COLO829 (cell line): ENCODE data around the gene MAST2.

Experiments used
- DNase-seq: peaks from one replicate; pipeline ENCODE4 v3.0.0; 2012; ENCODE audit warnings: low spot score

MAST2 gene

GRCh38 chr1:46065405-46065804 lies 262.0 kb downstream of the MAST2 start:
- DNase-seq: no peak

GRCh38 chr1:46067652-46068051 lies 264.2 kb downstream of the MAST2 start:
- DNase-seq: no peak

DNA sequence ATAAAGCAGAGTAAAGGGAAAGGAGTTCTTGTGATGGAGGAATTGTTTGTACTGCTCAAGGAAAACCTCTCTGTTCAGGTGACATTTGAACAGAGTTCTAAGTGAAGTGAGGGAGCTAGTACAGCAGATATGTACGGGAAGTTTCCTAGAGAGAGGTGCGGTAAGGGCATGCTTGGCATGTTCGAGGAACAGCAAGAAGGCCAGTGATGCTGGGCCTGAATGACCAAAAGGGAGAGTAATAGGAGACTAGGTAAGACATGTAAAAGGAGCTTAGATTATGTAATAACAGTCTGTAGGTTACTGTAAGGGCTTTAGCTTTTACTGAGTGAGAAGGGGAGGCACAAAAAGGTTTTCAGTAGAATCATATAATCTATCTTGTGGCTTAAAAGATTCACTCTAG lies 265.1 kb downstream of the MAST2 start:
- DNase-seq: no peak

DNA sequence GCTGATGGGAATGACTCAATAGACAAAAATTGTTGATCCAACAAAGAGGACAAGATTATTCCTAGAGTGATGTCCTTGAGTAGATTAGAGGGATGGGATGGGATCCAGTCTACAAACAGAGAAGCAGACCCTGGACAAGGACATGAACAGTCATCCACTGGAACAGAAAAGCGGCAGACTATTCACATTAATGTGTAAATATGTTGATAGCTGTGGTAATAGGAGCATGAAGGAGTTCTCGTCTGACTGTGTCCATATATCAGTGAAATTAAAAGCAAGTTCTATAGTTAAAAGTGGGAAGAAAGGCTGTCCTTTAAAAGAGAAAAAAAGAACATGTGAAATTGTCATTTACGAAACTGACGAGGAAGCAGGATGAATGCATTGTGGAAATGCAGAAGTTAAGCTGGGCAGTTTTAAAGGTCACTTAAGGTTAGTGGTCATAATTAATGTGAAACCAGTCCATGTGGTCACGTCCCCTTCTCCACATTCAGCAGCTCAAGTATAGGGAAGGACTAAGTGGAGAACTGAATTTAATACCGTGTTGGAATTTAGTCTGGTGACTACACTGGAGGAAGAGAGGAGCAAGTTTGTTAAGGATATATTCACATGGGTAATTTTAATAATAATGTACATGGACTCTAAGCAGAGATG lies 266.9 kb downstream of the MAST2 start:
- DNase-seq: no peak

DNA sequence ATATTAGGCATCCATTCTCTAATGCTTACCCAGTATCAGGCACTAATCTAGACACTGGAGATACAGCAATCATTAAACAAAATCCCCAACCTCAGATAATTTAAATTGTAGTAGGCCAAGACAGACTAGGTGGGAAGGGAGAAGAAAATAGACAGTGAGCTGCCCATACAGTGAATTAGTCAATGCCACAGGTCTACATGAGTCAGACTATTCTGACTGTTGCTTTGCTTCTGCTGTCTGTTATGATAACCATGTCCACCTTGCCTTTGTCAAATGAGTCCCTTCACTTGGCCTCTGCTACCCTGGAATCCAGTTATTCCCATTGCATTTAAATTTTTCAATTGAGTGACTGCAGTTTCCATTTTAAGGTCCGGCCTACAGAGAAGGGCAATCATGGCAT lies 269.6 kb downstream of the MAST2 start:
- no peak for DNase-seq

GRCh38 chr1:46076343-46076742 lies 272.9 kb downstream of the MAST2 start:
- DNase-seq: no peak

GRCh38 chr1:46077644-46078043 lies 274.2 kb downstream of the MAST2 start:
- no peak for DNase-seq

- no peak for DNase-seq
These were observed 276.8 kb downstream of the MAST2 start for GRCh38 chr1:46080257-46080656.

DNA sequence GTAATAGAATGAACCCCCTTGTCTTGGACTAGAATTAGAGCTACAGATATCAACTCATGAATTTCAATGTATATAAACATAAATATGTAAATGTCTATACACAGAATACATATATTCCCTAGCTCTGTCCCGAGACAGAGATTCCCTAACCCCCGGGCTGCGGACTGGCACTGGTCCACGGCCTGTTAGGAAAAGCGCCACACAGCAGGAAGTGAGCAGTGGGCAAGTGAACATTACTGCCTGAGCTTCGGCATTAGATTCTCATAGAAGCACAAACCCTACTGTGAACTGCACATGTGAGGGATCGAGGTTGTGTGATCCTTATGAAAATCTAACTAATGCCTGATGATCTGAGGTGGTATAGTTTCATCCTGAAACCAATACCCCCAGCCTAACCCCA lies 277.8 kb downstream of the MAST2 start:
- no peak for DNase-seq

DNA sequence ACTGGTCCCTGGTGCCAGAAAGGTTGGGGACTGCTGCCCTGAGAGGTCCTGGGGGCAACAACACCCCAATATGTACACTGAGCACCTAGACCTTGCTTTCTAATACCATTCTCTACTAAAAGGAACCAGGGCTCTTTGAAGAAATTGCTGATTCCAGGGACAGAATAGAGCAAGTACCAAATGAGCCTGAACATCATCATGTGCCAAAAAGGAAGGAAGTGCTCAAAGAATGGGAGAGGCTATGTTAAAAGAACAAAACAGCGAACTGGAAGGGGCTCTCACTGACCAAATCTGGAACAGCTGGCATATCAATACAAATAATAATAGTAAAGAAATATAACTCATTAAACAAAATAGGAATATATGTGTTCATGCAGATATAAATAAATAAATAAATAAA lies 278.2 kb downstream of the MAST2 start:
- DNase-seq: no peak

- DNase-seq: no peak
These were observed 280.2 kb downstream of the MAST2 start for GRCh38 chr1:46083579-46083978.

DNA sequence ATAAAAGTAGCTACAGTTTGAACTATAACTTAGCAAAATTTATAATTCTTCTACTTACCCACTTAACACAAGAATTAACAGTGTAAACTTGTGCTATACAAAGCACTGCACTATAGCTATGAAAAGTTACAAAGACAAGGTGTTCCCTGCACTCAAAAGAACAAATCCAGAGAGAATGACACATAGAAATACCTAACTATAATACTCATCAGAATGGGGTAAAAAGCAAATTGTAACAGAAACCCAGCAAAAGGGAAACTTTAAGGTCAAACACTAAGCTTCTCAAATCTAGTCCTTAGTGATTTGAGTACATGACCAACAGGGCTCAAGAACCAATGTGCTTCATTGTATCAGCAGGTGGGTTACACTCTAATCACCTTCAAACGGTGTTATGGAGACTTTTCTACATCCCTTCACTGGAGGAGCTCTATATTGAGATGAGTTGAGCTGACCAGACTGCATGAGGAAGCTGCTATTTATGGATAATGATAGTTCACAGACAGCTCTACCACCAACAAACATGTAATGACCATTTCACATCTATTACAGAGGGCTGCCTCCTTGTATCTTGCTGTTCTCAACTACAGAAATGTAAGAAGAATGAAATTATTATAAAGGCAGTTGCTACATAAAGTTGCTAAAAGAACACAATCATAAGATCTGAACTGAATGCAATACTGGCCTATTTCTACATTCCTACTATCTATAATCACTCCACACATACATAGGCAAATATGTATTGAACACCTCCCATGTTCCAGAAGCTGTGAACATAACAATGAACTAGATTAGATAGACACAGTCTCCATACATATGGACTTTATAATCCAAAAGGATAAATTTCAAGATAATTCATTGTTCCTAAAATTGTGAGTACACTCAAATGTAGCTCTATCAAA lies 281.4 kb downstream of the MAST2 start:
- DNase-seq: no peak
